Stomach (tissue), 4 donors: ENCODE results near the gene C18orf63.

Experiments
- CTCF ChIP-seq, 7 experiments: fragments of 450-650 bp in 4 of 7; fragments of 200-600 bp in 3 of 7; sonication (generic) in 3 of 7; IDR thresholded peaks; one replicate each; pipeline ENCODE4 v1.5.1; 2016 to 2019; ENCODE audit warnings: antibody characterized with exemption in 7 of 7, control low read depth in 2 of 7, mild to moderate bottlenecking in 1 of 7
- POLR2AphosphoS5 ChIP-seq, 3 donors: sonication (generic); formaldehyde crosslinking; IDR thresholded peaks; one replicate each; pipeline ENCODE4 v1.6.1; 2016; ENCODE audit warnings: antibody characterized with exemption in 3 of 3

DNA sequence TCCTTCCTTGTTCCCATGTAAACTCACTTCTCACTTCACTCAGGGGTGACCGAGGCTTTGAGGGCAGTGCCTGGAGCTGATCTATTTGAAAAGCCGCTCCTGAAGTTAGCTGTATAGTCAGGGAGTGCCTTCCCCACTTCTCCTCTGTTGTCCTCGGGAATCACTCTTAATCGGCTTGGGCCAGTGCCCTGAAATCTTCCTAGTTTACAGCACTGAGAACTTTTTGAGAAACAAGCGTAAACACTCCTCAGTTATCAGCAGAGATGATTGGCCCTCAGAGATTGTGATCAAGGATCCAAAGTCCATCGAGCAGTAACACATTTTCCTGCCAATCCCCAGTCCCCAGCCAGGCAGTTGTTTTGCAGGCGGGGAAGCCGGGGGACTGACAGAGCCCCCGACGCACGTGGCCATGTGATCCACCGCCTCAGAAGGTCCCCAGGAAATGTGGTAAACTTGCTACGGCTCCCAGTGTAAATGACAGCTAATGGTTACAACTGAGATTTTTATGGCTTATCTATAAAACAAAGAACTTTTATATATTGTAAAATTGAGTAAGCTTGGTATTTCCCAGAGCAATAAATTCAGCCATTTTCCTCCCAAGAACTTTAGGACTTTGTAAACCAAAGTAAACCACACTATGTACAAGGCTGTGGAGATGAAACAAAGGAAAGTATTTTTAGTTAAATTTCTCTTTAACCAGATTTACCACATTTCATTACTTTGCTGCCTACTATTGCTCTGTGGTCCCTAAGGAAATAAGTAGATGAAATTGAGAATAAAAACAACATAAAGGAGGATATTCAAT lies 53.5 kb downstream of the C18orf63 start:
- no peak for TF ChIP-seq CTCF (IDR thresholded peaks at IDR 0.05)
- TF ChIP-seq POLR2AphosphoS5 (IDR thresholded peaks at IDR 0.05), result no peak
